Effector memory CD4-positive, alpha-beta T cell (primary cell): ENCODE measurements around the gene OR1J2.

Experiments
- DNase-seq, 3 donors: peaks; one replicate each; pipeline ENCODE4 v3.0.0-alpha.2; 2020
- H3K27ac ChIP-seq: 2 replicates; pipeline ENCODE4 v1.7.0; 2013; ENCODE audit warnings: mild to moderate bottlenecking, low read length, moderate library complexity; ENCODE audit not compliant: insufficient read depth, poor library complexity, severe bottlenecking
- H3K27me3 ChIP-seq: replicated peaks from 2 replicates; pipeline ENCODE4 v1.7.0; 2013; ENCODE audit warnings: mild to moderate bottlenecking, low read length; ENCODE audit not compliant: insufficient read depth, control insufficient read depth, poor library complexity, severe bottlenecking
- H3K36me3 ChIP-seq: 2 replicates; pipeline ENCODE4 v1.7.0; 2013; ENCODE audit warnings: mild to moderate bottlenecking, low read length, moderate library complexity; ENCODE audit not compliant: control insufficient read depth, insufficient read depth
- H3K4me1 ChIP-seq: 2 replicates; pipeline ENCODE4 v1.7.0; 2013; ENCODE audit warnings: low read length, mild to moderate bottlenecking; ENCODE audit not compliant: control insufficient read depth, insufficient read depth, poor library complexity, severe bottlenecking
- H3K4me3 ChIP-seq: 2 replicates; pipeline ENCODE4 v1.7.0; 2013; ENCODE audit warnings: low read length, low read depth, mild to moderate bottlenecking; ENCODE audit not compliant: insufficient read depth, poor library complexity, severe bottlenecking
- H3K9me3 ChIP-seq: 2 replicates; pipeline ENCODE4 v1.7.0; 2013; ENCODE audit warnings: mild to moderate bottlenecking, low read length, moderate library complexity; ENCODE audit not compliant: control insufficient read depth

The OR1J2 gene

DNA sequence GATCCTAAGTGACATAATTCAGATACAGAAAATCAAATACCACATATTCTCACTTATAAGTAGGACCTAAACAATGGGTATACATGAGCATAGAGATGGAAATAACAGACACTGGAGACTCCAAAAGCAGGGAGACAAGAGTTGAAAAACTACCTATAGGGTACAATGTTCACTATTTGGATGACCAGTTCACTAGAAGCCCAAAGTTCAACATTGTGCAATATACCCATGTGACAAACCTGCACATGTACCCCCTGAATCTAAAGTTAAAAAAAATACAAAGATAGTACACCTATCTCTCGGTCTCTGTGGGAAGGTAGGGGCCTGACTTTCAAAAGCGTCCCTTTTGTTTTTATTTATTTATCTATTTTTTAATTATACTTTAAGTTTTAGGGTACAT lies 28.2 kb downstream of the OR1J2 start:
- Histone ChIP-seq H3K27me3 (no peaks in the 10 kb centered on the region), H3K4me3 (no peak overlapping the region)

GRCh38 chr9:122546196-122546595 lies 35.6 kb downstream of the OR1J2 start:
- no peaks in the 10 kb centered on the region for H3K9me3 ChIP-seq
- no peak for DNase-seq
- H3K4me3 ChIP-seq: no peak overlapping the region

More for the DNA sequence above, 28.2 kb downstream of the OR1J2 start:
- Histone ChIP-seq H3K27ac (no peak overlapping the region), H3K9me3 (no peaks in the 10 kb centered on the region), H3K4me1 (no peaks in the 10 kb centered on the region), H3K36me3 (no peaks in the 10 kb centered on the region)
- DNase-seq: no peak

GRCh38 chr9:122551371-122551770 lies 40.8 kb downstream of the OR1J2 start:
- no peaks in the 10 kb centered on the region for H3K9me3 ChIP-seq
- H3K36me3 ChIP-seq: no peaks in the 10 kb centered on the region
- H3K27ac ChIP-seq: no peak overlapping the region
- no peaks in the 10 kb centered on the region for H3K4me1 ChIP-seq
- no peak overlapping the region for H3K4me3 ChIP-seq
- H3K27me3 ChIP-seq: no peaks in the 10 kb centered on the region
- DNase-seq: no peak

More at GRCh38 chr9:122546196-122546595, 35.6 kb downstream of the OR1J2 start:
- Histone ChIP-seq H3K36me3 (no peaks in the 10 kb centered on the region), H3K4me1 (no peaks in the 10 kb centered on the region), H3K27me3 (no peaks in the 10 kb centered on the region), H3K27ac (no peak overlapping the region)

- Histone ChIP-seq H3K36me3 (no peaks in the 10 kb centered on the region), H3K4me1 (no peaks in the 10 kb centered on the region), H3K4me3 (no peak within 1 kb of the TSS), H3K27ac (no peak within 1 kb of the TSS), H3K27me3 (no peaks in the 10 kb centered on the region), H3K9me3 (no peaks in the 10 kb centered on the region)
- no peak for DNase-seq
Observed at GRCh38 chr9:122552812-122553211, 42.2 kb downstream of the OR1J2 start, which contains the start of gene OR1N2. OR1N2 (plus strand) TSS chr9:122553112; CDS start chr9:122553212, 100 bp downstream.
